ENCODE measurements around the gene TPK1.
"Not testable (repeated sequence)": the region's sequence is repeated elsewhere in the genome, so short reads cannot be mapped to it uniquely, and the experiment has no call there.

TPK1 gene

DNA sequence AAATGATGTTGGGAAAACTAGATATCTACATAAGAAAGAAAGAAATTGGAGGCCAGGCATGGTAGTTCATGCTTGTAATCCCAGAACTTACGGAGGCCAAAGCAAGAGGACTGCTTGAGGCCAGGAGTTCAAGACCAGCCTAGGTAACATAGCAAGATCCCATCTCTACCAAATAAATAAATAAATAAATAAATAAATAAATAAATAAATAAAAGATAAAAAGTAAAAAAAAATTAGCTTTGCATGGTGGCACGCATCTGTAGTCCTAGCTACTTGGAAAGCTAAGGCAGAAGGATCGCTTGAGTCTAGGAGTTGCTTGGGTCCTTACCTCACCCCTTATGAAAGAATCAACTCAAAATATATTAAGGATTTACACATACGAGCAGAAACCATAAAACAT, 238.9 kb downstream of the TPK1 start:
- no peak for DNase-seq

- DNase-seq, result no peak
These were observed 241.3 kb downstream of the TPK1 start for GRCh38 chr7:144594580-144594979.

DNA sequence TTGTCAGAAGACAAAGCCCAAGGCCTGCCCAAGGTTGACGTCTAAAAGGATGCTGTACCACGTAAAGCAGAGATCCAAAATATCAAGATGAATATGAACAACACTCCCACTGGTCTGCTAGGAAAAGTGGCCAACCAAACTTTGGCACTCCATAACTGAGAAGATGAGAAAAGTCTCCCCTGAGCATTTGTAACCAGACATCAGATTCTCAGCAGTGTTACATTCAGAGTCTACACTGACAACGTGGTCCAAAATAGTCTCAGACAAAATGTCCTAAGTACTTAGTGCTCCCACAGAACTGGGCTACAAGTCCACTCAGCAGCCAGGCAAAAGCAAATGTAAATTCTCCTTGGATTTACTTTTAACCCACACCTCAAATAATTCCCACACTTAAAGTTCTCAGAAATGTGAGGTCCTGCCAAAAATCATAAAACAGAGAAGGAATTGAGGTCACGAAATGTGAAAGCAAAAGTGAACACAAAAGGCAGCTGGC, 247.2 kb downstream of the TPK1 start:
- no peak for DNase-seq

DNA sequence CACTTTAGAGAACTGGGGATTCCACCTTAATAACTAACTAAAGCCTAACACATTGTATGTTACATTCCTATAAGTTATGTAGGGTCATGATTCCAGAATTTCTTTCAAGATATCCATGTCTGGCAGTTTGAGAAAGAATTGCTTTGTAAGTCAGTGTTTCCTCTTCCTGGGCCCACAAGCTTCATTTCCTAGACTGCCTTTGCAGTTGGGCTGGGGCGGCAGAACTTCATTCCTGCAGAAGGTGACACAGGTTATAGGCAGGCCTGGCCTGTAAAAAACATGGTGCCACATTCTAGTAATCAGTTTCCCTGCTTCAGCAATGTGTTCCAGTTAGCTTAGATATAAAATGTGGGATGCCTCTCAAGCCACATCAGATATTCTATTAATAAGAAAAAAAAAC, 248.2 kb downstream of the TPK1 start:
- DNase-seq, result no peak

DNA sequence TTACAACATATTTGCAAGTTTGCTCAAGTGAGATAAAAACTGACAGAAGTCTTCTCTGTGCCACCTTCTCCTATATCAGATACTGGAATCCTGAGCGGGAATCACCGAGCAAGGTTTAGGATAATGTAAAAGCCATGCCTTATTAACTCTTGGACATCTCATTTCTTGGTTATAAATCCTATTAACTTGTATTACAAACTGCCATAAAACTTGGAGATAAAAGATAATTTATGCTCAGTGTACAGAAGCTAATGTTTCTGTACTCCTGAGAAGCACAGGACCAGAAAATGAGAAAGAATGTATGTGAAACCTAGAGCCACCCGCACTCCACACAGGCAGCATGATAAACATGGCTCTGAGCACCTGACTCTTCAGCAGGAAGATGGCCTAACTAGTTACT, 251.1 kb downstream of the TPK1 start:
- DNase-seq, result no peak

- no peak for DNase-seq
These were observed 256.2 kb downstream of the TPK1 start for GRCh38 chr7:144579687-144580086.

DNA sequence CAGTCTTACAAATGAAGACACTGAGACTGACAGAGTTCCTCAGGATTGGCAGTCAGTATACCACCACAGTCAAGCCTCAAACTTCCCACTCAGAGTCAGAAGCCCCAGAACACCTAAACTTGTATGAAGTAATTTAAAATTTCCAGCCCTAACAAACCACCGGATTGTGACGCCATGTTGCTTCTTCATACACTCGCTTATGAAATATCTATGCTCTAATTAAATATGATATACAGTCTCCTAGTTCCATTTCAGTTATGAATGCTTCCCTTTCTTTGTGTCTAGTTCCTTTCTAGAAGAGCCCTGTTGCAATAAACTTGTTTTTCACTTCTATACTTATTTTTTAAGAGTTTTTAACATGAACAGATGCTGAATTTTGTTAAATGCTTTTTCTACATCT, 260.4 kb downstream of the TPK1 start:
- no peak for DNase-seq

DNA sequence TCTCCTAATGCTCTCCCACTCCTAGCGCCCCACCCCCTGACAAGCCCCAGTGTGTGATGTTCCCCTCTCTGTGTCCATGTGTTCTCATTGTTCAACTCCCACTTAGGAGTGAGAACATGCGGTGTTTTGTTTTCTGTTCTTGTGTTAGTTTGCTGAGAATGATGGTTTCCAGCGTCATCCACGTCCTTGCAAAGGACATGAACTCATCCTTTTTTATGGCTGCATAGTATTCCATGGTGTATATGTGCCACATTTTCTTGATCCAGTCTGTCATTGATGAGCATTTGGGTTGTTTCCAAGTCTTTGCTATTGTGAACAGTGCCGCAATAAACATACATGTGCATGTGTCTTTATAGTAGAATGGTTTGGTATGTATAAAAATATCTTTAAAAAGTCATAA, 261.1 kb downstream of the TPK1 start:
- not testable (repeated sequence) for DNase-seq

DNA sequence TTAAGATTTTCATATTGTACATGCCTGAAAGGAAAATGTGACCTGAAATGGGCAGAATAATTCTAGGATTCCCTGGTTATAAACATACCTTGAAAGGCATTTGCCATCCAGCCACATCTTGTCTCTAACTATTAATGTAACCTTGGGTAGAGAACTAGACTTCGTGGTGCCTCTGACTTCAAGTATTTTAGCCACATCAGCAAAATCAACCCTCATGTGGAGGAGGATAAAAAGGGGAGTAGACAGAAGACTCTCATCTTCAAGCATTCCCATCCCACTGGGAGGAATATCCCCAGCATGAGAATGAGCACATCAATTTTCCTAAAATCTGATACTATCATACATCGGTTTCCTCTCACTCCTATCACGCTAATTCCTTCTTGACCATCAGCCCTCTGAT, 267.6 kb downstream of the TPK1 start:
- DNase-seq, result no peak

DNA sequence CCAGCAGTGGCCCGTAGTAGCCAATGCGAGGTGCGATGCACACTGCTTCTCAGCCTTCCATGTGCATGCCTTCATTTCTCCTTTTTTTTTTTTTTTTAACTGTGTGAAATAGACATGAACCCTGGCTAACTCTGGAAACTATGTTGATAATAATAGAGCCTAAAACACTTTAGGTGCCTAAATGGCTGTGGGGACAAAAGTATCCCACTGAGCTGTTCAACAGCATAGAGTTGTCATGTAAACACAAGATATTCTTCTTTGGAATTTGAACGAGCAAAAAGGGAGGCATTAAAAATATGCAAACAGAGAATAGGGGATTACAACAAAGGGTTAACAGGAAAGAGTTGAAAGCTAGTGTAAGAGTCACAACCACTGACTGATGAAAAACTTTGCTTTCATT, 270.3 kb downstream of the TPK1 start:
- no peak for DNase-seq

DNA sequence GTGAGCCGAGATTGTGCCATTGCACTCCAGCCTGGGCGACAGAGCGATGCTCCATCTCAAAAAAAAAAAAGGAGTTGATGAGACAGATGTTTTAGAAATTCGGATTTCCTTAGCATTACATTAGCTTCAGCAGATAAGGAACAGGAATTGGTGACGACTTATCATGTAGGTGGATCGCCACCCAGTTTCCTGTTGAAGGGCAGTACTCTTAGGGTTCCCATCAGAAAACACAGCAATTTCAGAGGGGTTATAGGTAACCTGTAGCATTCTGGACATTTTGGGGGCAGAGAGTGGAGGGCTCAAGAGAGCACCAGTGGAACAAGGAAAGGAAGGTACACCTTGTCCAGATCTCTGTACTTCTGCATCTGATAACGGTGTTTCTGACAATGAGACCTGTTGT, 286.0 kb downstream of the TPK1 start:
- no peak for DNase-seq

DNA sequence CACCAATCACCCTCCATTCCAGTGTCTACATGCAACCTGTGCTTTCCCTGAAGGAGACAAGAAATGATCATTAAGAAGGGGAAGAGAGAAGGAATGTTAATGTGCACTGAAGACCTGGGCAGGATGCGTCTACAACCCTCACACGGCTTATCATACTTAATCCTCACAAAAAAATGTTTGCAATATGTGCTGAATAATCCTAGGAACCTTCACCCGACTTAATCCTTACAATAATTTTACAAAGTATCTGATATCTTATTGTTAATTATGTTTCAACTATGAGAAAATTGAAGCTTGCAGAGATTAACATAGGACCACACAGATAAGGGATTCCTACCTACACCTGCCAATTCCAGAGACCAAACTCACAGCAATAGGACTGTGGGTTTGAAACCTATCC, 287.3 kb downstream of the TPK1 start:
- no peak for DNase-seq

- DNase-seq, result no peak
These were observed 288.0 kb downstream of the TPK1 start for GRCh38 chr7:144547888-144548287.

GRCh38 chr7:144546782-144547181, 289.1 kb downstream of the TPK1 start:
- DNase-seq, result no peak

DNA sequence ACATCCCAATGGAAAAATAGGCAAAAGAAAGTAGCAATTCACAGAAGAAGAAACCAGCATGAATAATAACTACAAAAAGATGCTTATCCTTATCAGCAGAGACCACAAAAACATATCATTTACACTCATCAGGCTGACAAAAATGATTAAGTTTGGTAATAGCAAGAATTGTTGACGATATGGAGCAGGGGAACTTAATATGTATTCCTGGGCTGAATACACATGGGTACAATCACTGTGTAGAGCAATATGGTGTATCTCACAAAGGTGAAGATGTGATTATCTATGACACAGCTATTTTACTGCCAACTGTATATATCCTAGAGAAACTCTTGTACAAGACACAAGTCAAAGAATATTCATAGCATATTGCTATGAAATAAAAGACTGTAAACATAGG, 290.5 kb downstream of the TPK1 start:
- DNase-seq, result no peak

DNA sequence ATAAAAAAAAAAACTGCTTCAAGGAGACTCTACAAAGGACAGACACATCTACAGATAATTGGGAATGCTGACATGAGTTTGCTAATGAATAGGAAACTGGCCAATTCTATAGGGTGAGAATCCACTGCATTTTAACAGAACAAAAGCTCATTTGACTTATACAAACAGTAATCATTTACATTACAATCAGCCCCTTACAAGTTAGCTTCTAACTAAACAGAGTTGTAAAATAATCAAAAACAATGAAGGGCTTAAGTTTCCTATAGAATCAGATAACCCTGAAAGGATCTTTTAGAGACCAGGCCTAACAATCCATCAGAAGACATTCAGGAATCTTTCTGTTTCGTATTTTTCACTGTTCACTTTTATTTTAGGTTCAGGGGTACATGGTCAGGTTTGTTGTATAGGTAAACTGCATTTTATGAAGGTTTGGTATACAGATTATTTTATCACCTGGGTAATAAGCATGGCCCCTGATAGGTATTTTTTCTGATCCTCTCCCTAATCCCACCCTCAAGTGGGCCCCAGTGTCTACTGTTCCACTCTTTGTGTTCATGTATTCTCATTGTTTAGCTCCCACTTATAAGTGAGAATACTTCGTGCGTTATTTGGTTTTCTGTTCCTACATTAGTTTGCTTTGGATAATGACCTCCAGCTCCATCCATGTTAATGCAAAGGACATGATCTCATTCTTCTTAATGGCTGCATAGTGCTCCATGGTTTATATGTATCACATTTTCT, 301.0 kb downstream of the TPK1 start:
- DNase-seq, result no peak

DNA sequence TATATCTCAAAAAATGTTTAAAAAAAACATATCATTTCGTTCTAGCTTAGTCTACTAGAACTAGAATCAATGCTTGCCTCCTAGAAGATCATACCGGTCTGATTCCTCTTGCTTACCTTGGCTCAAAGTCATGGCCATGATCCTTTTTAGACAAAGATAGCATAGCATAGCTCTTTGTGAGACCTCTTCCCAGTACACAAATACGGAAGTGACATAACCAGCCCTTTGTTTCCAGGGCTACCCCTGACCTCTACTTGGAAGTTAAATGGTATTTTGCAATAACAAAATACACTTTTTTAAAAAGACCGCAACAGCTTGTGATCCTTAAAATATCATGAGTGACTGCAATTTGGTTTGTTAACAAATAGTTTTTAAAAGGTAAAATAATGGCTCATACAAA, 301.7 kb downstream of the TPK1 start:
- no peak for DNase-seq

GRCh38 chr7:144531181-144531580, 304.7 kb downstream of the TPK1 start:
- no peak for DNase-seq

DNA sequence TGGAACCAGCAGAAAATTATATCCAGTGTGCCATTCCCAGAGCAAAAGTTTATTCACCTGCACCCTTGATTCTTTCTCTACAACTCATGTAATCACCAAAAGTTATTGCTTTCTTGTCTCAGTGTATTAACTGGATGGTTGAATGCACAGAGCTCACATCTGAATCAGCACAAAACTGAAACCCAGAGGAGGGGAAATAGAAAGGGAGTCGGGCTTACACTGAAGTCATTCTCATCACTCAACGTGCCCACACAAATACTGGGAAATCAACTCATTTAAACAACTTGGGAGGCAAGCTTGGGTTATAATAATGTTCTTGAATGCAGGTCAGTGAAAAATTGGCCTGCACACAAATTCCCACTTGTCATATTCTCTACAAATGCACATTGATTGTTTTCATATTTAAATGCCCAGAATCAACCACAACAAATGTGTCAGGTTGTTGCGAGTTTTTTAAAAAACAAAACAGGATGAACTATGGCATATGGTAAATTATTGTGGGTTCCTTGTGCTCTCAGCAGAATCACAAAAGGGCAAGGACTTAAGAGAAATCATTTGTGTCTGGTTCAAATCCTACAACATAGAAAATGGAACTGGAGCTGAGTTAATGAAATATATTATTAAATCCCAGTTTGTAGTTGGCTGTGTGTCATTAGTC, 306.5 kb downstream of the TPK1 start:
- no peak for DNase-seq

- DNase-seq, result no peak
These were observed 307.3 kb downstream of the TPK1 start for GRCh38 chr7:144528536-144529045.

- DNase-seq, result no peak
These were observed 308.8 kb downstream of the TPK1 start for GRCh38 chr7:144527051-144527471.

DNA sequence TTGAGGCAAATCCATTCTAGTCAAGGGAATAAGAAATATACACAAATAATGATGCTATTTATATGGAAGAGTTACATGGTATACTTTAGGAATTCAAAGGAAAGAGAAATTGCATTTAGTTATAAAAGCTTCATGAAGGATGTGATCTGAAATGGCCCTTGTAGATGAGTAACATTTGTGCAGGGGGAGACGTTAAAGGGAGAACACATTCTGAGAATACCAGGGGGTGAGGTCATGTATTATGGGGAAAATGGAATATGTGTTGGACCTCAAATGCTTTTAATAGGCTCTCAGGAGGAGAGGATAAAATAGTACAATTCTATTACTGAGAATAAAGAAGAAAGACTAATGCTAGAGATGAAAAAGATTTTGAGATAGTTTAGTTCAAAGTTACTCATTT, 309.9 kb downstream of the TPK1 start:
- DNase-seq, result no peak

GRCh38 chr7:144524271-144524670, 311.6 kb downstream of the TPK1 start:
- no peak for DNase-seq

DNA sequence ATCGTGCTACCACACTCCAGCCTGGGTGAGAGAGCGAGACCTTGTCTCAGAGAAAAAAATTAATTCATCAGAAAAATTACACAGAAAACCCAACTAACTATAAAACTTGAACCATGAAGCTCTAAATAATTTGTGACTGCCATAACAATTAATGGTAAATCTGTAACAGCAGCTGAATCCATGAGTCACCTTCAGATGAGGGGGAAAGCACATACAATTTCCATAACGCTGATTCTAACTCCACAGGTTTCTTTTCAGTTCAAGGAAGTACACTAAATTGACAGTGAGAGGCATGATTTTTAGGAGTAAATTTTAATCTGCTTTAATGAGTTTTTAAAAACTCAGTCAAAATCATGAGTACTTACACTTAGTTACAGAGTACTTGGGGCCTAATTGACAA, 312.2 kb downstream of the TPK1 start:
- no peak for DNase-seq

- DNase-seq, result no peak
These were observed 315.9 kb downstream of the TPK1 start for GRCh38 chr7:144519925-144520324.
